ENCODE measurements around the gene ZNF215.

GRCh38 chr11:6894097-6894496 lies 32.1 kb upstream of the ZNF215 start:
- no peak for TF ChIP-seq CTCF (conservative IDR thresholded peaks at IDR 0.05 in 1 of 2, IDR thresholded peaks at IDR 0.05 in 1 of 2; ENCODE audit: low read depth in 1 of 2, low read length in 2 of 2)
- TF ChIP-seq EZH2 (IDR thresholded peaks at IDR 0.05; ENCODE audit: low read length, missing control alignments) = no peak
